Right lobe of liver (tissue), 6 donors: ENCODE data around the gene ICE1. TPM values are rescaled to one million over a fixed set of nuclear protein-coding genes. Genes with fewer than 3 reads are reported as not detected.

Experiments
- ATAC-seq, 4 donors: fragments of 200-7000 bp; cut with Tn5 transposase; one replicate each; pipeline ENCODE4 v1.9.1; 2020; ENCODE audit warnings: mild to moderate bottlenecking in 4 of 4, moderate library complexity in 4 of 4
- DNase-seq, 3 donors: peaks; one replicate each; pipeline ENCODE4 v3.0.0-alpha.2; 2020
- H3K27ac ChIP-seq, 3 donors: fragments of 200-600 bp; one replicate each; pipeline ENCODE4 v1.8.0; 2022
- H3K27me3 ChIP-seq, 2 donors: fragments of 200-600 bp; one replicate each; pipeline ENCODE4 v1.8.0; 2022
- H3K36me3 ChIP-seq, 4 donors: fragments of 200-600 bp; sonication (generic) in 1 of 4; one replicate each; pipeline versions ENCODE4 v1.5.1 to v1.8.0; 2017 to 2022; ENCODE audit warnings: control low read depth in 1 of 4
- H3K4me1 ChIP-seq, 4 donors: fragments of 200-600 bp; sonication (generic) in 1 of 4; one replicate each; pipeline versions ENCODE4 v1.5.1 to v1.8.0; 2017 to 2022; ENCODE audit warnings: control low read depth in 1 of 4
- H3K4me3 ChIP-seq, 3 donors: fragments of 200-600 bp; one replicate each; pipeline ENCODE4 v1.8.0; 2022
- H3K9me3 ChIP-seq, 4 donors: fragments of 200-600 bp; sonication (generic) in 1 of 4; one replicate each; pipeline versions ENCODE4 v1.5.1 to v1.8.0; 2017 to 2022; ENCODE audit warnings: control low read depth in 1 of 4
- CTCF ChIP-seq, 4 donors: fragments of 200-600 bp in 3 of 4; fragments of 450-650 bp in 1 of 4; IDR thresholded peaks; one replicate each; pipeline versions ENCODE4 v1.5.1 to v1.8.0; 2016 to 2022; ENCODE audit warnings: antibody characterized with exemption in 4 of 4, mild to moderate bottlenecking in 2 of 4
- POLR2A ChIP-seq: fragments of 450-650 bp; IDR thresholded peaks from one replicate; pipeline ENCODE4 v1.6.1; 2017; ENCODE audit warnings: antibody characterized with exemption, mild to moderate bottlenecking
- WGBS: methylation state at CpG from one replicate; pipeline ENCODE4 v1.1.6; 2018; ENCODE audit warnings: low coverage, low lambda C conversion rate; ENCODE audit not compliant: insufficient coverage; ENCODE audit errors: missing lambda C conversion rate; 5-methylcytosine and 5-hydroxymethylcytosine counted together
- intact Hi-C, 2 donors: fragments of 100-400 bp; cut with DNase I; formaldehyde crosslinking; loops; one replicate each; pipeline versions ENCODE4 v1.11.2 to v1.14.1; 2022
- total RNA-seq, 6 experiments: library from RNA; depleted of rRNA in 2 of 6; stranded (reverse); fragments of >200 nt in 2 of 6; fragmentation: NEBNext Ultra II Directional in 3 of 6; extraction: Animal tissue kit (Norgen Biotek cat#: 25700) in 3 of 6; gene quantifications; one replicate each; pipeline versions ENCODE4 v1.1.0 to v1.2.4, GENCODE V29; 2016 to 2023
- donor health status: DM: no; HTN: yes; CAD: no.
- donor health status: DM: no; HTN: no; CAD: no.
- donor health status: DM: no; HTN: no; CAD: no.
- donor health status: DM: no; HTN: yes; CAD: no.
- donor health status: DM: no; HTN: yes; CAD: no.

The ICE1 gene
- total RNA-seq, 6 experiments from 2014 or later: 8.2 to 10.7 (median 10.4) TPM

- H3K27ac ChIP-seq: no peak overlapping the region
- peaks cover 0 to 26% (median 10%) of the 10 kb centered on the region in 4 donors for H3K4me1 ChIP-seq
- TF ChIP-seq POLR2A (no peak), CTCF (IDR thresholded peaks at IDR 0.05) (no peak)
- no peaks in the 10 kb centered on the region for H3K36me3 ChIP-seq
- intact Hi-C loops: no loop called here
- H3K4me3 ChIP-seq: peak overlapping the region; percentile 92 to 95 (median 93)
- no peaks in the 10 kb centered on the region for H3K27me3 ChIP-seq
- ATAC-seq (no peak), DNase-seq (no peak)
- WGBS: 32% methylated on average over 7 of the region's 7 CpGs
- no peaks in the 10 kb centered on the region for H3K9me3 ChIP-seq
Measured at GRCh38 chr5:5423586-5423985, 1.1 kb downstream of the ICE1 start.

DNA sequence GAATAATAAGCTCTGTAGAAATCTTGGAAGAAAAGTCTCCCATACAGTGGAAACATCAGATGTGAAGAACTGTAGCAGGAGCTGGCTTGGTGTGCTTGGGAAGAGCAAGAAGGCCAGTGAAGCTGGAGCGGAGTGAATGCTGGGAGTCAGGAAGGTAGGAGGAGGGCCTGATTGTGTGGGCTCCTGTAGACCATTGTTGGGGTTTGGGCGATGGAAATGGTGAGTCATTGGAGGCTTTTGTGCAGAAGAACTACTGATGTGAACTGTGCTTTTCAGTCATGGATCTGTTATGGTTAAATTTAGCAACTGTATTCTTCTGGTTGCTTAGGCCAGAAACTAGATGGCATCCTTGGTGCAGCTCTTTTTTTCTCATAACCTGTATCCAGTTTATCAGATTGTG lies 2.3 kb downstream of the ICE1 start:
- 93% methylated on average over 2 of the region's 2 CpGs for WGBS
- H3K4me3 ChIP-seq: no peak overlapping the region
- DNase-seq: no peak
- intact Hi-C loops: no loop called here
- H3K9me3 ChIP-seq: no peaks in the 10 kb centered on the region
- no peak overlapping the region for H3K27ac ChIP-seq
- peaks cover 0 to 28% (median 11%) of the 10 kb centered on the region in 4 donors for H3K4me1 ChIP-seq
- ATAC-seq: no peak
- H3K36me3 ChIP-seq: no peaks in the 10 kb centered on the region
- no peaks in the 10 kb centered on the region for H3K27me3 ChIP-seq
- no peak for TF ChIP-seq CTCF (IDR thresholded peaks at IDR 0.05)
- TF ChIP-seq POLR2A: no peak

DNA sequence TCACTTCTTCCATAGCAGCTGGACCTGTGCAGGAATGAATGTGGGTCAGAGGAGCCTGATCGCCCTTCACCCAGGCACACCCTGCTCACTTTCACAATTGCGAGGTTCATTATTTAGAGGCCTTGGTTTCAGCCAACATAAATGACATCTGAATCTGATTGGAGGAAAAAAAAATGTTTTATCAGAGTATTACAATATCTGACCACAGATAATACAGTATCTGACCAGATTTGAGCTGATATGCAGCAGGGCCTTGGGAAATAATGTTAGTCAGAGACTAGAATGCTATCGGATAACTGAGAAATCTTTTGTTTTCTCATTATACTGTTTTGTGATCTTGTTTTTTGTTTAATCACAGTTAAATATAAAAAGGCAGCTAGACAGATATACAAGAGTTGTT lies 7.7 kb downstream of the ICE1 start:
- no peaks in the 10 kb centered on the region for H3K36me3 ChIP-seq
- H3K9me3 ChIP-seq: no peaks in the 10 kb centered on the region
- no peak for TF ChIP-seq CTCF (IDR thresholded peaks at IDR 0.05)
- intact Hi-C loops: no loop called here
- no peaks in the 10 kb centered on the region for H3K27me3 ChIP-seq
- ATAC-seq (peak in 3 of 4 donors; percentile 21 to 34 (median 30)), DNase-seq (no peak)
- 66% methylated on average over 3 of the region's 3 CpGs for WGBS
- H3K27ac ChIP-seq: no peak overlapping the region
- no peak overlapping the region for H3K4me3 ChIP-seq
- peaks cover 0 to 13% (median 4%) of the 10 kb centered on the region in 4 donors for H3K4me1 ChIP-seq

GRCh38 chr5:5432020-5432707 lies 9.7 kb downstream of the ICE1 start:
- DNase-seq (no peak), ATAC-seq (no peak)
- peaks cover 0 to 5% (median 0%) of the 10 kb centered on the region in 4 donors for H3K36me3 ChIP-seq
- TF ChIP-seq CTCF (IDR thresholded peaks at IDR 0.05) (no peak), POLR2A (no peak)
- H3K27ac ChIP-seq: no peak overlapping the region
- no peaks in the 10 kb centered on the region for H3K9me3 ChIP-seq
- H3K4me1 ChIP-seq: peaks cover 0 to 13% (median 4%) of the 10 kb centered on the region in 4 donors
- intact Hi-C loops: no loop called here
- H3K4me3 ChIP-seq: no peak overlapping the region
- 51% methylated on average over 4 of the region's 4 CpGs for WGBS
- no peaks in the 10 kb centered on the region for H3K27me3 ChIP-seq
